Suprapubic skin (tissue), 4 donors: ENCODE data around the gene AIFM1. TPM values are rescaled to one million over a fixed set of nuclear protein-coding genes. Genes with fewer than 3 reads are reported as not detected.

ENCODE experiments used
- DNase-seq, 2 donors: peaks; one replicate each; pipeline ENCODE4 v3.0.0-alpha.2; 2019; ENCODE audit warnings: low spot score in 2 of 2
- H3K27ac ChIP-seq: fragments of 200-600 bp; sonication (generic); one replicate; pipeline ENCODE4 v1.5.1; 2019
- H3K27me3 ChIP-seq: fragments of 200-600 bp; sonication (generic); one replicate; pipeline ENCODE4 v1.5.1; 2019
- H3K36me3 ChIP-seq: fragments of 200-600 bp; sonication (generic); one replicate; pipeline ENCODE4 v1.5.1; 2019
- H3K4me1 ChIP-seq: fragments of 200-600 bp; sonication (generic); one replicate; pipeline ENCODE4 v1.5.1; 2019
- H3K4me3 ChIP-seq: fragments of 200-600 bp; sonication (generic); one replicate; pipeline ENCODE4 v1.5.1; 2019; ENCODE audit warnings: mild to moderate bottlenecking
- H3K9me3 ChIP-seq: fragments of 200-600 bp; sonication (generic); one replicate; pipeline ENCODE4 v1.5.1; 2019
- CTCF ChIP-seq, 2 donors: fragments of 200-600 bp in 1 of 2; fragments of 450-650 bp in 1 of 2; sonication (generic) in 1 of 2; IDR thresholded peaks; one replicate each; pipeline ENCODE4 v1.5.1; 2016 to 2019; ENCODE audit warnings: antibody characterized with exemption in 2 of 2, mild to moderate bottlenecking in 1 of 2, moderate library complexity in 1 of 2
- EP300 ChIP-seq: sonication (generic); formaldehyde crosslinking; IDR thresholded peaks from one replicate; pipeline ENCODE4 v1.6.1; 2017; ENCODE audit warnings: antibody characterized with exemption
- POLR2A ChIP-seq, 2 donors: fragments of 450-650 bp; IDR thresholded peaks; one replicate each; pipeline ENCODE4 v1.6.1; 2017; ENCODE audit warnings: antibody characterized with exemption in 2 of 2, mild to moderate bottlenecking in 2 of 2, moderate library complexity in 2 of 2
- POLR2AphosphoS5 ChIP-seq, 3 donors: sonication (generic); formaldehyde crosslinking; IDR thresholded peaks; one replicate each; pipeline ENCODE4 v1.6.1; 2017; ENCODE audit warnings: antibody characterized with exemption in 3 of 3
- WGBS: methylation state at CpG from one replicate; pipeline ENCODE4 v1.1.5; 2018; 5-methylcytosine and 5-hydroxymethylcytosine counted together
- total RNA-seq, 4 donors: library from RNA; depleted of rRNA; stranded (reverse); fragments of >200 nt; gene quantifications; one replicate each; pipeline ENCODE4 v1.1.0, GENCODE V29; 2016

AIFM1 gene
- total RNA-seq, 4 donors from 2014 or later, result 7.6 to 11.9 (median 9.3) TPM

GRCh38 chrX:130095249-130096030 lies 70.2 kb downstream of the AIFM1 start:
- no peak overlapping the region for H3K27ac ChIP-seq
- no peak overlapping the region for H3K4me3 ChIP-seq
- 68% methylated on average over 4 of the region's 6 CpGs for WGBS
- no peak for DNase-seq
- H3K27me3 ChIP-seq, result no peaks in the 10 kb centered on the region
- peaks cover 49% of the 10 kb centered on the region for H3K4me1 ChIP-seq
- TF ChIP-seq EP300 (no peak), POLR2AphosphoS5 (IDR thresholded peaks at IDR 0.05) (no peak), CTCF (IDR thresholded peaks at IDR 0.05) (no peak)
- no peaks in the 10 kb centered on the region for H3K9me3 ChIP-seq
- no peaks in the 10 kb centered on the region for H3K36me3 ChIP-seq

- 42% methylated on average over 8 of the region's 8 CpGs for WGBS
- no peaks in the 10 kb centered on the region for H3K36me3 ChIP-seq
- no peak overlapping the region for H3K27ac ChIP-seq
- H3K9me3 ChIP-seq, result no peaks in the 10 kb centered on the region
- DNase-seq, result no peak
- TF ChIP-seq EP300 (no peak), POLR2A (IDR thresholded peaks at IDR 0.05) (no peak), POLR2AphosphoS5 (IDR thresholded peaks at IDR 0.05) (no peak), CTCF (IDR thresholded peaks at IDR 0.05) (no peak)
- H3K4me1 ChIP-seq, result peaks cover 41% of the 10 kb centered on the region
- no peaks in the 10 kb centered on the region for H3K27me3 ChIP-seq
- no peak overlapping the region for H3K4me3 ChIP-seq
Observed at GRCh38 chrX:130094696-130095095, 70.9 kb downstream of the AIFM1 start.

- H3K27me3 ChIP-seq, result no peaks in the 10 kb centered on the region
- no peak overlapping the region for H3K4me3 ChIP-seq
- H3K4me1 ChIP-seq, result peaks cover 27% of the 10 kb centered on the region
- no peak for DNase-seq
- no peak for TF ChIP-seq EP300
- no peak for TF ChIP-seq CTCF (IDR thresholded peaks at IDR 0.05)
- TF ChIP-seq POLR2AphosphoS5 (IDR thresholded peaks at IDR 0.05), result no peak
- TF ChIP-seq POLR2A (IDR thresholded peaks at IDR 0.05), result no peak
- no peaks in the 10 kb centered on the region for H3K36me3 ChIP-seq
- WGBS, result 87% methylated on average over 2 of the region's 2 CpGs
- no peak overlapping the region for H3K27ac ChIP-seq
- no peaks in the 10 kb centered on the region for H3K9me3 ChIP-seq
Observed at GRCh38 chrX:130093271-130093670, 72.4 kb downstream of the AIFM1 start.

- H3K27ac ChIP-seq, result no peak overlapping the region
Observed at GRCh38 chrX:130091980-130092522, 73.6 kb downstream of the AIFM1 start.

More at GRCh38 chrX:130091980-130092522, 73.6 kb downstream of the AIFM1 start:
- Histone ChIP-seq H3K27me3 (no peaks in the 10 kb centered on the region), H3K36me3 (no peaks in the 10 kb centered on the region), H3K9me3 (no peaks in the 10 kb centered on the region), H3K4me3 (no peak overlapping the region), H3K4me1 (peaks cover 22% of the 10 kb centered on the region)
- TF ChIP-seq EP300, result no peak
- no peak for TF ChIP-seq POLR2A (IDR thresholded peaks at IDR 0.05)
- TF ChIP-seq CTCF (IDR thresholded peaks at IDR 0.05), result no peak
- TF ChIP-seq POLR2AphosphoS5 (IDR thresholded peaks at IDR 0.05), result no peak
- no peak for DNase-seq
- 49% methylated on average over 4 of the region's 10 CpGs for WGBS
